H9 (cell line): ENCODE results near the gene KCTD16. TPM values are rescaled to one million over a fixed set of nuclear protein-coding genes. Genes with fewer than 3 reads are reported as not detected.

Experiments
- DNase-seq: peaks from one replicate; pipeline ENCODE4 v3.0.0-alpha.2; 2017
- H2AFZ ChIP-seq: one replicate; pipeline ENCODE4 v1.6.1; 2013; ENCODE audit warnings: mild to moderate bottlenecking, low read length, control low read depth, moderate library complexity
- H2AK5ac ChIP-seq: 2 replicates; pipeline ENCODE4 v1.6.1; 2013; ENCODE audit warnings: low read length, control low read depth, mixed read lengths; ENCODE audit not compliant: insufficient read length
- H2BK120ac ChIP-seq: one replicate; pipeline ENCODE4 v1.6.1; 2013; ENCODE audit warnings: low read depth, mild to moderate bottlenecking, low read length, control low read depth, inconsistent platforms; ENCODE audit not compliant: poor library complexity, severe bottlenecking
- H2BK12ac ChIP-seq: 2 replicates; pipeline ENCODE4 v1.6.1; 2013; ENCODE audit warnings: low read length, control low read depth, mixed read lengths, low read depth; ENCODE audit not compliant: insufficient read length
- H2BK15ac ChIP-seq: 2 replicates; pipeline ENCODE4 v1.6.1; 2013; ENCODE audit warnings: low read depth, low read length, control low read depth
- H2BK20ac ChIP-seq: one replicate; pipeline ENCODE4 v1.6.1; 2013; ENCODE audit warnings: low read depth, mild to moderate bottlenecking, low read length, control low read depth, inconsistent platforms; ENCODE audit not compliant: poor library complexity, severe bottlenecking
- H2BK5ac ChIP-seq: 2 replicates; pipeline ENCODE4 v1.6.1; 2013; ENCODE audit warnings: low read length, control low read depth, mixed read lengths; ENCODE audit not compliant: insufficient read length
- H3K14ac ChIP-seq: 2 replicates; pipeline ENCODE4 v1.6.1; 2013; ENCODE audit warnings: low read length, control low read depth; ENCODE audit not compliant: insufficient read depth
- H3K18ac ChIP-seq: 2 replicates; pipeline ENCODE4 v1.6.1; 2013; ENCODE audit warnings: low read depth, mild to moderate bottlenecking, mixed read lengths, low read length, control low read depth; ENCODE audit not compliant: insufficient read length
- H3K23ac ChIP-seq: 2 replicates; pipeline ENCODE4 v1.6.1; 2013; ENCODE audit warnings: low read length, control low read depth, mixed read lengths, low read depth; ENCODE audit not compliant: insufficient read length
- H3K23me2 ChIP-seq: 2 replicates; pipeline ENCODE4 v1.6.1; 2013; ENCODE audit warnings: low read depth, mild to moderate bottlenecking, mixed read lengths, low read length, control low read depth; ENCODE audit not compliant: insufficient read length, poor library complexity, severe bottlenecking
- H3K27ac ChIP-seq: 2 replicates; pipeline ENCODE4 v1.5.1; 2013; ENCODE audit warnings: low read length, control low read depth, mixed read lengths, low read depth; ENCODE audit not compliant: insufficient read length
- H3K27me3 ChIP-seq: 2 replicates; pipeline ENCODE4 v1.6.1; 2013; ENCODE audit warnings: low read length, control low read depth, inconsistent platforms; ENCODE audit not compliant: insufficient read depth
- H3K4ac ChIP-seq: 2 replicates; pipeline ENCODE4 v1.6.1; 2013; ENCODE audit warnings: low read depth, mild to moderate bottlenecking, control low read depth, inconsistent platforms, low read length, moderate library complexity
- H3K4me1 ChIP-seq: 2 replicates; pipeline ENCODE4 v1.6.1; 2013; ENCODE audit warnings: low read length, control low read depth, inconsistent platforms; ENCODE audit not compliant: insufficient read depth
- H3K4me2 ChIP-seq: 2 replicates; pipeline ENCODE4 v1.6.1; 2013; ENCODE audit warnings: low read length, control low read depth, mixed read lengths; ENCODE audit not compliant: insufficient read length, insufficient read depth
- H3K56ac ChIP-seq: 2 replicates; pipeline ENCODE4 v1.6.1; 2013; ENCODE audit warnings: low read depth, mild to moderate bottlenecking, mixed read lengths, low read length, control low read depth; ENCODE audit not compliant: insufficient read length
- H3K79me1 ChIP-seq: 2 replicates; pipeline ENCODE4 v1.6.1; 2013; ENCODE audit warnings: low read depth, mild to moderate bottlenecking, moderate library complexity, low read length, control low read depth, inconsistent platforms; ENCODE audit not compliant: insufficient read depth, poor library complexity, severe bottlenecking
- H3K79me2 ChIP-seq: 2 replicates; pipeline ENCODE4 v1.6.1; 2013; ENCODE audit warnings: low read length, control low read depth, inconsistent platforms; ENCODE audit not compliant: insufficient read depth
- H3K9ac ChIP-seq: 2 replicates; pipeline ENCODE4 v1.6.1; 2013; ENCODE audit warnings: low read length, control low read depth, mixed read lengths; ENCODE audit not compliant: insufficient read length; ENCODE audit errors: extremely low read depth
- H3K9me3 ChIP-seq: one replicate; pipeline ENCODE4 v1.6.1; 2013; ENCODE audit warnings: low read depth, low read length, inconsistent platforms; ENCODE audit not compliant: control insufficient read depth
- H3T11ph ChIP-seq: one replicate; pipeline ENCODE4 v1.6.1; 2013; ENCODE audit warnings: mild to moderate bottlenecking, low read length, control low read depth, inconsistent platforms
- H4K20me1 ChIP-seq: one replicate; pipeline ENCODE4 v1.6.1; 2013; ENCODE audit not compliant: control insufficient read depth, insufficient read length, insufficient read depth
- H4K5ac ChIP-seq: 2 replicates; pipeline ENCODE4 v1.6.1; 2013; ENCODE audit warnings: low read depth, mild to moderate bottlenecking, mixed read lengths, low read length, control low read depth; ENCODE audit not compliant: insufficient read length
- H4K8ac ChIP-seq: replicated peaks from 2 replicates; pipeline ENCODE4 v1.6.1; 2013; ENCODE audit warnings: low read length, control low read depth, mixed read lengths, low read depth; ENCODE audit not compliant: insufficient read length
- H4K91ac ChIP-seq: 2 replicates; pipeline ENCODE4 v1.6.1; 2013; ENCODE audit warnings: low read depth, mild to moderate bottlenecking, moderate library complexity, mixed read lengths, low read length, control low read depth; ENCODE audit not compliant: insufficient read length
- H3K27ac Mint-ChIP-seq, 3 experiments: 2 replicates in 2 of 3; 3 replicates in 1 of 3; pipeline ENCODE4 v1.8.0; 2020 to 2021; ENCODE audit warnings: mixed read lengths in 3 of 3, mild to moderate bottlenecking in 1 of 3, moderate library complexity in 1 of 3
- H3K27me3 Mint-ChIP-seq: 2 replicates; pipeline ENCODE4 v1.8.0; 2021; ENCODE audit warnings: low read depth, mild to moderate bottlenecking, moderate library complexity, mixed read lengths
- H3K36me3 Mint-ChIP-seq, 3 experiments: 2 replicates in 2 of 3; 3 replicates in 1 of 3; pipeline ENCODE4 v1.8.0; 2020 to 2021; ENCODE audit warnings: low read depth in 3 of 3, mixed read lengths in 3 of 3; ENCODE audit not compliant: insufficient read depth in 1 of 3
- H3K4me1 Mint-ChIP-seq, 2 experiments: 2 replicates each; pipeline ENCODE4 v1.8.0; 2020; ENCODE audit warnings: mixed read lengths in 2 of 2
- H3K4me3 Mint-ChIP-seq, 2 experiments: 2 replicates in 1 of 2; 3 replicates in 1 of 2; pipeline ENCODE4 v1.8.0; 2020 to 2021; ENCODE audit warnings: mild to moderate bottlenecking in 2 of 2, mixed read lengths in 2 of 2, moderate library complexity in 1 of 2
- H3K9me3 Mint-ChIP-seq, 2 experiments: 2 replicates in 1 of 2; 3 replicates in 1 of 2; pipeline ENCODE4 v1.8.0; 2020; ENCODE audit warnings: mild to moderate bottlenecking in 2 of 2, mixed read lengths in 2 of 2, moderate library complexity in 1 of 2
- CTCF ChIP-seq: fragments of 200-600 bp; sonication (generic); conservative IDR thresholded peaks from 3 replicates; pipeline ENCODE4 v1.8.0; 2021; ENCODE audit warnings: antibody characterized with exemption, mild to moderate bottlenecking
- WGBS: extraction: QIAGEN DNeasy Blood & Tissue Kit; methylation state at CpG from one replicate; pipeline ENCODE4 v1.1.7; 2013; ENCODE audit warnings: missing lambda C conversion rate, low lambda C conversion rate, mixed read lengths; ENCODE audit not compliant: insufficient read length; ENCODE audit errors: extremely low coverage; 5-methylcytosine and 5-hydroxymethylcytosine counted together
- total RNA-seq: library from RNA; stranded (reverse); gene quantifications from 2 replicates; pipeline ENCODE4 v1.2.1, GENCODE V29; 2021

The KCTD16 gene
- total RNA-seq, 1 experiment from 2014 or later: 0.09 TPM

GRCh38 chr5:144139586-144139985 lies 31.1 kb upstream of the KCTD16 start:
- Histone ChIP-seq H4K8ac (no peak overlapping the region), H3K79me2 (no peaks in the 10 kb centered on the region), H2BK5ac (no peak overlapping the region), H4K5ac (no peak overlapping the region), H3K18ac (no peak overlapping the region), H3K23me2 (no peaks in the 10 kb centered on the region), H3K4me1 (no peaks in the 10 kb centered on the region), H4K20me1 (no peaks in the 10 kb centered on the region), H3K27me3 (no peaks in the 10 kb centered on the region), H2AFZ (no peak overlapping the region), H3T11ph (no peak overlapping the region), H3K9ac (no peak overlapping the region), H2BK12ac (no peak overlapping the region), H3K56ac (no peak overlapping the region), H3K9me3 (no peaks in the 10 kb centered on the region), H3K14ac (no peak overlapping the region), H2BK120ac (no peak overlapping the region), H3K27ac (no peak overlapping the region), H2BK20ac (no peak overlapping the region), H2AK5ac (no peak overlapping the region), H3K23ac (no peak overlapping the region), H2BK15ac (no peak overlapping the region), H3K4ac (no peak overlapping the region), H3K79me1 (no peaks in the 10 kb centered on the region), H3K4me2 (no peak overlapping the region), H4K91ac (no peak overlapping the region)
- no peaks in the 10 kb centered on the region for H3K36me3 Mint-ChIP-seq
- no CpG with 5 or more reads among the region's 5 CpGs for WGBS
- no peak for DNase-seq
- peaks cover 9% of the 10 kb centered on the region in 2 experiments for H3K4me1 Mint-ChIP-seq
- H3K27me3 Mint-ChIP-seq: no peaks in the 10 kb centered on the region
- TF ChIP-seq CTCF: no peak
- H3K4me3 Mint-ChIP-seq: no peak overlapping the region
- no peaks in the 10 kb centered on the region for H3K9me3 Mint-ChIP-seq
- H3K27ac Mint-ChIP-seq: no peak overlapping the region
